Measurements from ENCODE around the gene XPNPEP2.

XPNPEP2 gene

DNA sequence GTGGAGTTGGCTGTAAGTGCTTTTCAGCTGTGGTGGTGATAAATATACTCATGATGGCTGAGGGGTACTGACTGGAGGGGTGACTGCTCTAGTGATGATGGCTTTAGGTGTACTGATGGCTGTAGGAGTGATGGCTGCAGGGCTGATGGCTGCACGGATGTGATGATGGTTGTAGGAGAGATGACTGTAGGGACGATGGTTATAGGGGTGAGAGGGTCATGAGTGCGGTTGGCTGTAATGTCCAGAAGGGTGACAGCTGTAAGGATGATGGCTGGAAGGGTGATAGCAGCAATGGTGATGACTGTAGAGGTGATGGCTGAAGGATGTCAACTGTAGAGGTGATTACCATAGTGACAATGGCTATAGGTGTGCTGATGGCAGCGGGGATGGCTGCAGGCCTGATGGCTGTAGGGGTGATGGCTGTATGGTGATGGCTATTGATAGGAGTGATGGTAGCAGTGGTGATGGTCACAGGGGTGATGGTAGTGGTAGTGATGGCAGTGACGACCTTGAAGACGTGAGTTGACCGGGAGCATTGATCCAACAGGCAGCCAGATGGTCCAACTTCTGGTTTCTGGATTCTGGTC lies 40.4 kb downstream of the XPNPEP2 start:
- TF ChIP-seq MYC (IDR thresholded peaks at IDR 0.05; ENCODE audit: low read depth, low read length), result no peak
- TF ChIP-seq, protein P1, sequence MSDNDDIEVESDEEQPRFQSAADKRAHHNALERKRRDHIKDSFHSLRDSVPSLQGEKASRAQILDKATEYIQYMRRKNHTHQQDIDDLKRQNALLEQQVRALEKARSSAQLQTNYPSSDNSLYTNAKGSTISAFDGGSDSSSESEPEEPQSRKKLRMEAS (IDR thresholded peaks at IDR 0.05; ENCODE audit: low read depth, low read length), result no peak
- no peak for TF ChIP-seq POLR2A (IDR thresholded peaks at IDR 0.05; ENCODE audit: extremely low read depth, insufficient read length)
- TF ChIP-seq, protein P2, sequence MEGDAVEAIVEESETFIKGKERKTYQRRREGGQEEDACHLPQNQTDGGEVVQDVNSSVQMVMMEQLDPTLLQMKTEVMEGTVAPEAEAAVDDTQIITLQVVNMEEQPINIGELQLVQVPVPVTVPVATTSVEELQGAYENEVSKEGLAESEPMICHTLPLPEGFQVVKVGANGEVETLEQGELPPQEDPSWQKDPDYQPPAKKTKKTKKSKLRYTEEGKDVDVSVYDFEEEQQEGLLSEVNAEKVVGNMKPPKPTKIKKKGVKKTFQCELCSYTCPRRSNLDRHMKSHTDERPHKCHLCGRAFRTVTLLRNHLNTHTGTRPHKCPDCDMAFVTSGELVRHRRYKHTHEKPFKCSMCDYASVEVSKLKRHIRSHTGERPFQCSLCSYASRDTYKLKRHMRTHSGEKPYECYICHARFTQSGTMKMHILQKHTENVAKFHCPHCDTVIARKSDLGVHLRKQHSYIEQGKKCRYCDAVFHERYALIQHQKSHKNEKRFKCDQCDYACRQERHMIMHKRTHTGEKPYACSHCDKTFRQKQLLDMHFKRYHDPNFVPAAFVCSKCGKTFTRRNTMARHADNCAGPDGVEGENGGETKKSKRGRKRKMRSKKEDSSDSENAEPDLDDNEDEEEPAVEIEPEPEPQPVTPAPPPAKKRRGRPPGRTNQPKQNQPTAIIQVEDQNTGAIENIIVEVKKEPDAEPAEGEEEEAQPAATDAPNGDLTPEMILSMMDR (IDR thresholded peaks at IDR 0.05; ENCODE audit: low read depth, low read length), result no peak
- peak overlapping the region; percentile 88 for H3K4me3 ChIP-seq (ENCODE audit: low read depth, low read length)
- no peak for DNase-seq (ENCODE audit: low read depth)

DNA sequence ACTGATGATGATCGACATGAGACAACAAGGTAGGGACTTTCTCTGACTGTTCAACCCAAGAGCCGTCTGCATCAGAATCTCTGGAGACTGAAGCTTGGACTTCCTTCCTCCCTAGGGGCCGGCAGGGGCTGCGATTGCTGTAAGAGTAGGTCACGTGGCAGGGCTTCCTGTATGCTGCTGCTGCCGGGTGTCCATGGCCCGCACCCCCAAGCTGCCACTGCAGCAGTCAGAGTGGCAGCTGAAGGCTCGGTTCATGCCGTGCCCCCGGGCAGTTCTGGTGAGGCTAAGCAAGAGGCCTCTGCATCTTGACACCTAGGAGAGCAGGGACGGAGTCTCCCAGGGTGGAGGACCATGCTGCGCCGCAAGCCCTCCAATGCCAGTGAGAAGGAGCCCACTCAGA lies 41.0 kb downstream of the XPNPEP2 start, which contains the start of gene SASH3:
SASH3 (plus strand) TSS at position 203 of the 400 bp plus-strand sequence; CDS start at position 352, 149 bp downstream.
- peak; percentile 90 for DNase-seq (ENCODE audit: low read depth)
- peak within 1 kb of the TSS; percentile 88 for H3K4me3 ChIP-seq (ENCODE audit: low read depth, low read length)
- TF ChIP-seq, protein P2 (IDR thresholded peaks at IDR 0.05; ENCODE audit: low read depth, low read length), result no peak
- TF ChIP-seq POLR2A (IDR thresholded peaks at IDR 0.05; ENCODE audit: extremely low read depth, insufficient read length) (peak; percentile 41), MYC (IDR thresholded peaks at IDR 0.05; ENCODE audit: low read depth, low read length) (peak; percentile 64; the same call in 1 of the 2 replicates)
- TF ChIP-seq, protein P1 (IDR thresholded peaks at IDR 0.05; ENCODE audit: low read depth, low read length), result peak; percentile 95

DNA sequence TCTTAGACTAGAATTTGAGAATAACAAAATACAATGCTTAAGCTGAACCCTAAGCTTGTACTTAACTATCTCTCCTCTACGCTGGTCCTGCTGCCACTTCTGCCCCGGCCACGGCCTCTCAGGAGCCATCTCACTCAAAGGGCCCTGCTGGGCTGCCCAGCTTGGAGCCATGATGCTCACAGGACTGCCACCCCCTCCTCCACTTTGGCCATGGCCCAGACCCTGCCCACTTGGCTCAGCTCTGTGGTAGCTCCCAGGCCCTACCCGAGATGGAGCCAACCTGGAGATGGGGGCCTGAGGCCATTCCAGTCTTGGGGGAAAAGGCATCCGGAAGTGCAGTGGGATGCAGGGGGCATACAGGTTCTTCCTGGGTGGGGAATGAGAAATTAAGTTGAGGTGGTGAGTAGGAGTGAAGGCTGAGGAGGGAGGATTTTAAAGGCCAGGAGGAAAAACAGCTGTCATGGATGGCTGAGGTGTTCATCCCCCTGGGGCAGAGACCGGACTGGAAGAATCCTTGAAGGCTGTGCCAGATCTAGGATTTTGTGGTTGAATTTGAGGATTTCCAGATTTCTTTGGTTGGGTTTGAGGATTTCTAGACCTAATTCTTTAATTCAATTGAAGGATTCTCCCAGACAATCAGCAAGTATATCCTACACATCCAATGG lies 41.8 kb downstream of the XPNPEP2 start:
- DNase-seq (ENCODE audit: low read depth), result no peak
- TF ChIP-seq, protein P1 (IDR thresholded peaks at IDR 0.05; ENCODE audit: low read depth, low read length), result no peak
- TF ChIP-seq POLR2A (IDR thresholded peaks at IDR 0.05; ENCODE audit: extremely low read depth, insufficient read length) (no peak), MYC (IDR thresholded peaks at IDR 0.05; ENCODE audit: low read depth, low read length) (no peak)
- TF ChIP-seq, protein P2 (IDR thresholded peaks at IDR 0.05; ENCODE audit: low read depth, low read length), result no peak
- peak overlapping the region; percentile 88 for H3K4me3 ChIP-seq (ENCODE audit: low read depth, low read length)

DNA sequence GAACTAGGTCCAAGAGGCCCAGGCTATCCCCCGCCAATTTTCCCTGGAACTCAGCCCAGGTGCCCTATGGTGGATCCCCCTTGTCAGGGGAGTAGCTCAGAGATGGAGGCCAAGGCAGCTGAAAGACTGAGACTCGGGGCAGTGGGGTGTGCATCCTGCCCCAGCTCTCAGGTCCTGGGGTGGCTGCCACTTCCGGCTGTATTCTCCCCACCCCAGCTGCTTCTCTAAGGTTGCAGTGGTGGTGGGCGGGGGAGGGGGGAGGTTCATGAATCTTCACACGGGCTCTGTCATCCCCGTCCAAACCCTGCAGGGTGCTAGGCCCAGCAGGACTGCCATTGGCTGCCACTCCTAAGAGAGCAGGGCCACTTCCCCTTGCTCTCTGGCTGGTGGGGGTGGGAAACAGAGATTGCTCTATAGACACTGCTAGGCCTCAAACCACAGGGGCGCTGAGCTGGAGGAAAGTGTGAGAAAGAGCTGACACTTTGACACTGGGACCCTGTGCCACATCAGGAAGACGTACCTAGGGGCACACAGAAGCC lies 42.4 kb downstream of the XPNPEP2 start:
- TF ChIP-seq POLR2A (IDR thresholded peaks at IDR 0.05; ENCODE audit: extremely low read depth, insufficient read length) (no peak), MYC (IDR thresholded peaks at IDR 0.05; ENCODE audit: low read depth, low read length) (no peak; the same call in 1 of the 2 replicates)
- TF ChIP-seq, protein P1 (IDR thresholded peaks at IDR 0.05; ENCODE audit: low read depth, low read length), result 0 out of 2 replicates have a peak, but pooled peaks have one; percentile 20
- TF ChIP-seq, protein P2 (IDR thresholded peaks at IDR 0.05; ENCODE audit: low read depth, low read length), result no peak
- DNase-seq (ENCODE audit: low read depth), result peak; percentile 94
- peak overlapping the region; percentile 88 for H3K4me3 ChIP-seq (ENCODE audit: low read depth, low read length)

DNA sequence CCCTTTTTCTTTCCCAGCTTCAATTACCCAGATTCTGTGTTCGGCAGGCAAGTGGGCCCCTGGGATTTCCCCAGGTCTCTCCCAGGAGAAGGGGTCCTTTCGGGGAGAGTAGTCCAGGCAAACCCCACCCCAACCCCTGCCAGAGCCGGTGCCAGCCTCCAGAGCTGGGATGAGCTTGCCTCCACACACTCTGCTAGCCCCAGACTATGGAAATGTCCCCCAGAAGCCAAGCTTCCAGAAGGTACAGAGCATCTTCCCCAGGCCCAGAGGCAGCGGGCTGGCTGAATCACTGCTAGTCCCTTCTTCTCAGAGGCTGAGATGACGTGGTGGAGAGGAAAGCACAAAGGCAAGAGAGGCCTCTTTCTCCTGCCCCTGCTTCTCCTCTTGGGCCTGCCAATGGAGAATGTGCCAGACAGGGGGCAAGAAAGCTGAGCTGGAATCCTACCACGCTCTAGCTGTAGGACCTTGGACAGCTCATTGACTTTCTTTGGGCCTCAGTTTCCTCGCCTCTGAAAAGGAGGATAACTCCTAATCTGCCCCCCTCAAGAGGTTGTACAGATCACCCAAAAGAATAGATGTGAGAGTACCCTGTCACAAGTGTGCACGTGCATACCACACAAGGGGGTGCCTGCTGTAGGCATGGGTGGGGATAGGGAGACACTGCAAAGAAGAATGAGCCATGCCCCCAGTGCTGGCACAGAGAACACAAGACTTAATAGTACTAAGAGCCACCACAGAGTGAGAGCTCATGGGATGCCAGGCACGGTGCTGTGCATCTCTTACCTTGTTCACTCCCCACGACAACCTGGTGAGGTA lies 43.1 kb downstream of the XPNPEP2 start:
- no peak for TF ChIP-seq MYC (IDR thresholded peaks at IDR 0.05; ENCODE audit: low read depth, low read length)
- TF ChIP-seq, protein P1 (IDR thresholded peaks at IDR 0.05; ENCODE audit: low read depth, low read length), result no peak
- TF ChIP-seq, protein P2 (IDR thresholded peaks at IDR 0.05; ENCODE audit: low read depth, low read length), result no peak
- TF ChIP-seq POLR2A (IDR thresholded peaks at IDR 0.05; ENCODE audit: extremely low read depth, insufficient read length), result no peak
- peak overlapping the region; percentile 60 for H3K4me3 ChIP-seq (ENCODE audit: low read depth, low read length)

More for the DNA sequence above, 43.1 kb downstream of the XPNPEP2 start:
- no peak for DNase-seq (ENCODE audit: low read depth)

Data from NB4 (cell line).